KMS-11 (cell line): ENCODE data around the gene C5orf34.

Experiments
- H2AFZ ChIP-seq: fragments of 200-600 bp; sonication (generic); 2 replicates; pipeline ENCODE4 v1.6.1; 2016; ENCODE audit warnings: antibody characterized with exemption, mixed run types, low read depth
- H3K27ac ChIP-seq: fragments of 200-600 bp; sonication (generic); 2 replicates; pipeline ENCODE4 v1.6.1; 2016; ENCODE audit warnings: mild to moderate bottlenecking, mixed run types
- H3K27me3 ChIP-seq: fragments of 200-600 bp; sonication (generic); 2 replicates; pipeline ENCODE4 v1.6.1; 2017; ENCODE audit warnings: mild to moderate bottlenecking, low read depth, mixed run types, moderate library complexity; ENCODE audit not compliant: insufficient read depth
- H3K36me3 ChIP-seq: fragments of 200-600 bp; sonication (generic); 2 replicates; pipeline ENCODE4 v1.6.1; 2017; ENCODE audit warnings: mild to moderate bottlenecking, mixed run types; ENCODE audit not compliant: insufficient read depth
- H3K4me1 ChIP-seq: fragments of 200-600 bp; sonication (generic); 2 replicates; pipeline ENCODE4 v1.6.1; 2016; ENCODE audit warnings: mild to moderate bottlenecking, low read depth, mixed run types; ENCODE audit not compliant: poor library complexity, severe bottlenecking
- H3K4me2 ChIP-seq: fragments of 200-600 bp; sonication (generic); 2 replicates; pipeline ENCODE4 v1.7.0; 2016; ENCODE audit warnings: mild to moderate bottlenecking, mixed run types
- H3K4me3 ChIP-seq: fragments of 200-600 bp; sonication (generic); IDR thresholded peaks from 2 replicates; pipeline ENCODE4 v1.6.1; 2017; ENCODE audit warnings: low read depth, low read length, mixed read lengths; ENCODE audit not compliant: insufficient read depth
- H3K79me2 ChIP-seq: fragments of 200-600 bp; sonication (generic); 2 replicates; pipeline ENCODE4 v1.6.1; 2016; ENCODE audit warnings: low read depth, mixed run types; ENCODE audit not compliant: insufficient read depth
- H3K9ac ChIP-seq: fragments of 200-600 bp; sonication (generic); 2 replicates; pipeline ENCODE4 v1.6.1; 2016; ENCODE audit warnings: mild to moderate bottlenecking, mixed run types
- H4K20me1 ChIP-seq: fragments of 200-600 bp; sonication (generic); 2 replicates; pipeline ENCODE4 v1.6.1; 2016; ENCODE audit warnings: mild to moderate bottlenecking, mixed run types; ENCODE audit not compliant: insufficient read depth
- TF ChIP-seq, protein P1 (sequence below): fragments of 200-600 bp; sonication (generic); conservative IDR thresholded peaks from 2 replicates; pipeline ENCODE4 v1.6.1; 2017; ENCODE audit warnings: low read depth, mild to moderate bottlenecking, antibody characterized with exemption, low read length, moderate library complexity, mixed read lengths

Gene C5orf34

DNA sequence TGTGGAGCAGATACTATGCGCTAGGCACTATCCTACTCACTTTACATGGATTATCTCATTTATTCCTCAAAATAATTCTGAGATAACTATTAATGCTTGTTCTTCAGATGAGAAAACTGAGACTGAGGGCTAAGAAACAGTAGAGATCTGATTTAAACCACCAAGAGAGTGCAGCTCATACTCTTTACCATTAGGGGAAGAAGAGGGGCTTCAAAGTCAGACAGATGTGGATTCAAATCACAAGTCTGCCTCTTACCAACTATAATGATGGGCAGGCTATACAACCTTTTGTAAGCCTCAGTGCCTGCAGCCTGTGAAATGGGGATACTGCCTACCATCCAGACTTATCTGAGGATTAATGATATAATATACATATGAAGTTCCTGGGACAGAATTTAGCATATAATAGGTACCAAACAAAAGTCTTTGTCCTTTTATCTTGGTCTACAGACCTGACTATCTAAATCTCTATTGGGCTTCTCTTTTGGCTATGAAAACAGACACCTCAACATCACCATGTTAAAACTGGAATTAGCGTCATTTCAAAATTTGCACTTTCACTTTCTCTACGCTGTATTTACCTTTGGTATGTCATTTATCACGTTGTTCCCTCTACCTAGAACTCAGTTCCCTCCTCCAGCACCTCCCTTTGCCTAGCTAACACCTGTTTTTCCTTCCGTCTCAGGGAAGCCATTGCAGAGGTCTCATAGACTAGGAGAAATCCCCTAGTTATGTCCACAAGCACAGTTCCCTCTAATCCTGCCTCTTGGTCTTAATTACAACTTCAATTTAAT, 17.4 kb downstream of the C5orf34 start:
- Histone ChIP-seq H4K20me1 (no peaks in the 10 kb centered on the region), H3K27ac (no peak overlapping the region), H3K79me2 (no peaks in the 10 kb centered on the region), H3K4me1 (no peaks in the 10 kb centered on the region), H3K36me3 (no peaks in the 10 kb centered on the region), H2AFZ (no peak overlapping the region), H3K9ac (no peak overlapping the region), H3K4me2 (no peak overlapping the region), H3K4me3 (no peak overlapping the region), H3K27me3 (no peaks in the 10 kb centered on the region)
- TF ChIP-seq, protein P1, sequence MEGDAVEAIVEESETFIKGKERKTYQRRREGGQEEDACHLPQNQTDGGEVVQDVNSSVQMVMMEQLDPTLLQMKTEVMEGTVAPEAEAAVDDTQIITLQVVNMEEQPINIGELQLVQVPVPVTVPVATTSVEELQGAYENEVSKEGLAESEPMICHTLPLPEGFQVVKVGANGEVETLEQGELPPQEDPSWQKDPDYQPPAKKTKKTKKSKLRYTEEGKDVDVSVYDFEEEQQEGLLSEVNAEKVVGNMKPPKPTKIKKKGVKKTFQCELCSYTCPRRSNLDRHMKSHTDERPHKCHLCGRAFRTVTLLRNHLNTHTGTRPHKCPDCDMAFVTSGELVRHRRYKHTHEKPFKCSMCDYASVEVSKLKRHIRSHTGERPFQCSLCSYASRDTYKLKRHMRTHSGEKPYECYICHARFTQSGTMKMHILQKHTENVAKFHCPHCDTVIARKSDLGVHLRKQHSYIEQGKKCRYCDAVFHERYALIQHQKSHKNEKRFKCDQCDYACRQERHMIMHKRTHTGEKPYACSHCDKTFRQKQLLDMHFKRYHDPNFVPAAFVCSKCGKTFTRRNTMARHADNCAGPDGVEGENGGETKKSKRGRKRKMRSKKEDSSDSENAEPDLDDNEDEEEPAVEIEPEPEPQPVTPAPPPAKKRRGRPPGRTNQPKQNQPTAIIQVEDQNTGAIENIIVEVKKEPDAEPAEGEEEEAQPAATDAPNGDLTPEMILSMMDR = no peak

DNA sequence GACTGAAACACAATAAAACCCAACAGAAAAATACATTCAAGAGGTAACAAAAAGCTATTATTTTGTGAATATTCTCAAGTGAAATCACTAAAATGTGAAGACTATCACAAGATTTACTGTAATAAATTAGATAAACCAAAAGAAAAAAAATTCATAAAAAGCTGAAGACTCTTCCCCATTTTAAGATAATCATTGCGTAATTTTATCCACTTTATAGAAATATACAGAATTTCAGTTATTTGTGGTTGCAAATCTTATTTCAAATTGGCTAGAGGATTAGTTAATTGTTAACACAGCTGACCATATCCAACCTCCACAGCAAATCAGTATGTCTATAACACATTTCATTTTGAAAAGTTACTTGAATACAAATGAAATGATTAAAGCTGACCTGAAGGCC, 23.6 kb downstream of the C5orf34 start:
- H4K20me1 ChIP-seq = no peaks in the 10 kb centered on the region
- no peaks in the 10 kb centered on the region for H3K79me2 ChIP-seq
- H3K9ac ChIP-seq = no peak overlapping the region
- H3K36me3 ChIP-seq = no peaks in the 10 kb centered on the region
- no peak overlapping the region for H2AFZ ChIP-seq
- TF ChIP-seq, protein P1 = no peak
- H3K4me3 ChIP-seq = no peak overlapping the region
- no peaks in the 10 kb centered on the region for H3K27me3 ChIP-seq
- H3K27ac ChIP-seq = no peak overlapping the region
- H3K4me1 ChIP-seq = no peaks in the 10 kb centered on the region
- no peak overlapping the region for H3K4me2 ChIP-seq

DNA sequence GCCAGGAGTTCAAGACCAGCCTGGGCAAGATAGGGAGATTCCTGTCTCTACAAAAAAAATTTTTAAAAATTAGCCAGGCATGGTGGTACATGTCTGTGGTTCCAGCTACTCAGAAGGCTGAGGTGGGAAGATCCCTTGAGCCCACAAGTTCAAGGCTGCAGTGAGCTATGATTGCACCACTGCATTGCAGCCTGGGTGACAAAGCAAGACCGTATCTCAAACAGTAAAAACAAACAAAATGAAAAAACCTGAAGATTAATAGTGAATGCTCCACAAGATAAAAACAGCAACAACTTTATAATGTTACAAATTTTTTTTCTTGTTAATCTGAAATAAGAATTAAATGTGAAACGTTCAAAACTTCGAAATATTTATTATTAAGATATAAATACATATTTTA, 28.6 kb downstream of the C5orf34 start:
- no peaks in the 10 kb centered on the region for H4K20me1 ChIP-seq
- TF ChIP-seq, protein P1 = no peak
- H3K36me3 ChIP-seq = no peaks in the 10 kb centered on the region
- no peak overlapping the region for H3K4me3 ChIP-seq
- no peaks in the 10 kb centered on the region for H3K27me3 ChIP-seq
- H3K79me2 ChIP-seq = peaks cover 16% of the 10 kb centered on the region; the same call in 1 of the 2 replicates
- no peak overlapping the region for H2AFZ ChIP-seq
- peaks cover 27% of the 10 kb centered on the region for H3K4me1 ChIP-seq
- H3K4me2 ChIP-seq = no peak overlapping the region
- no peak overlapping the region for H3K9ac ChIP-seq
- no peak overlapping the region for H3K27ac ChIP-seq

DNA sequence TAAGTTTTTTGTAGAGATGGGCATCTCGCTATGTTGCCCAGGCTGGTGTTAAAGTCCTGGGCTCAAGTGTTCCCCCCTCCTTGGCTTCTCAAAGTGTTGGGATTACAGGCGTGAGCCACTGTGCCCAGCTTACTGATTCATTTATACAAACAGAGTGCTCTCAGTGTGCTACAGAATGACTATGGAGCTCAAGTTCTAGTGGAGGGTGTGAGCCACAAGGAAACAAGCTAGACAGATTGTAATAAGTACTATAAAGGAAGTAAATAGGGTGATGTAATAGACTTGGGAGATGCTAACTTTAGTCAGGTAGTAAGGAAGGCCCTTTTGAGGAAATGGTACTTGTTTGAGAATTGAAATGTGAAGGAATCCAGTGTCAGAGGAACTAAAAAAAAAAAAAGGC, 29.5 kb downstream of the C5orf34 start:
- peak overlapping the region; percentile 87 for H3K4me2 ChIP-seq
- no peaks in the 10 kb centered on the region for H4K20me1 ChIP-seq
- peaks cover 27% of the 10 kb centered on the region for H3K4me1 ChIP-seq
- H3K9ac ChIP-seq = no peak overlapping the region
- H3K4me3 ChIP-seq = no peak overlapping the region
- H3K36me3 ChIP-seq = no peaks in the 10 kb centered on the region
- TF ChIP-seq, protein P1 = no peak
- H3K27ac ChIP-seq = peak overlapping the region; percentile 87; the same call in 1 of the 2 replicates
- H3K27me3 ChIP-seq = no peaks in the 10 kb centered on the region
- H3K79me2 ChIP-seq = peaks cover 19% of the 10 kb centered on the region; the same call in 1 of the 2 replicates
- no peak overlapping the region for H2AFZ ChIP-seq
